Mesenchymal stem cell (in vitro differentiated cells and primary cell): Measurements from ENCODE around the gene SELENOK. TPM values are rescaled to one million over a fixed set of nuclear protein-coding genes. Genes with fewer than 3 reads are reported as not detected.

Experiments used
- DNase-seq: peaks from one replicate; pipeline ENCODE4 v3.0.0-alpha.2; 2013
- H2AFZ ChIP-seq: one replicate; pipeline ENCODE4 v1.6.1; 2013; ENCODE audit warnings: low read depth, mild to moderate bottlenecking, control low read depth, inconsistent platforms, low read length, moderate library complexity
- H2AK5ac ChIP-seq: 2 replicates; pipeline ENCODE4 v1.6.1; 2013; ENCODE audit warnings: low read length, moderate library complexity, mild to moderate bottlenecking, inconsistent platforms; ENCODE audit not compliant: severe bottlenecking
- H2BK120ac ChIP-seq: one replicate; pipeline ENCODE4 v1.6.1; 2013; ENCODE audit warnings: low read depth, mild to moderate bottlenecking, inconsistent platforms, low read length, moderate library complexity
- H2BK12ac ChIP-seq, 2 experiments: one replicate each; pipeline ENCODE4 v1.6.1; 2013; ENCODE audit warnings: inconsistent platforms in 2 of 2, low read length in 2 of 2, mild to moderate bottlenecking in 2 of 2, moderate library complexity in 2 of 2, control low read depth in 1 of 2
- H2BK15ac ChIP-seq: one replicate; pipeline ENCODE4 v1.6.1; 2013; ENCODE audit warnings: mild to moderate bottlenecking, low read depth, inconsistent platforms; ENCODE audit not compliant: poor library complexity, severe bottlenecking
- H2BK5ac ChIP-seq: 2 replicates; pipeline ENCODE4 v1.6.1; 2013; ENCODE audit warnings: low read depth, mild to moderate bottlenecking, low read length, control low read depth, inconsistent platforms; ENCODE audit not compliant: poor library complexity, severe bottlenecking
- H3K14ac ChIP-seq, 2 experiments: one replicate each; pipeline ENCODE4 v1.6.1; 2013; ENCODE audit warnings: inconsistent platforms in 2 of 2, low read length in 2 of 2, control low read depth in 1 of 2, mild to moderate bottlenecking in 1 of 2, moderate library complexity in 1 of 2
- H3K18ac ChIP-seq, 2 experiments: one replicate each; pipeline ENCODE4 v1.6.1; 2013; ENCODE audit warnings: inconsistent platforms in 2 of 2, low read length in 2 of 2, control low read depth in 1 of 2, low read depth in 1 of 2, mild to moderate bottlenecking in 1 of 2
- H3K23ac ChIP-seq, 2 experiments: one replicate each; pipeline ENCODE4 v1.6.1; 2013; ENCODE audit warnings: inconsistent platforms in 2 of 2, low read length in 2 of 2, mild to moderate bottlenecking in 2 of 2, moderate library complexity in 2 of 2, control low read depth in 1 of 2
- H3K27ac ChIP-seq: 2 replicates; pipeline ENCODE4 v1.5.1; 2013; ENCODE audit warnings: mild to moderate bottlenecking, moderate library complexity, low read length, control low read depth, inconsistent platforms; ENCODE audit not compliant: poor library complexity, severe bottlenecking
- H3K27me3 ChIP-seq, 2 experiments: 2 replicates each; pipeline versions ENCODE4 v1.6.1 to v1.7.0; 2013; ENCODE audit warnings: low read length in 2 of 2, mild to moderate bottlenecking in 2 of 2, moderate library complexity in 2 of 2, control low read depth in 1 of 2, inconsistent platforms in 1 of 2; ENCODE audit not compliant: control insufficient read depth in 1 of 2, insufficient read depth in 1 of 2
- H3K36me3 ChIP-seq, 2 experiments: 2 replicates each; pipeline versions ENCODE4 v1.6.1 to v1.7.0; 2013; ENCODE audit warnings: low read length in 2 of 2, control low read depth in 1 of 2, inconsistent platforms in 1 of 2, low read depth in 1 of 2, mild to moderate bottlenecking in 1 of 2; ENCODE audit not compliant: insufficient read depth in 2 of 2, control insufficient read depth in 1 of 2
- H3K4ac ChIP-seq, 2 experiments: one replicate each; pipeline ENCODE4 v1.6.1; 2013; ENCODE audit warnings: inconsistent platforms in 2 of 2, low read length in 2 of 2, mild to moderate bottlenecking in 2 of 2, moderate library complexity in 2 of 2, control low read depth in 1 of 2, low read depth in 1 of 2
- H3K4me1 ChIP-seq: 2 replicates; pipeline ENCODE4 v1.6.1; 2013; ENCODE audit warnings: low read depth, low read length, control low read depth; ENCODE audit not compliant: control insufficient read depth, insufficient read depth
- H3K4me2 ChIP-seq: 2 replicates; pipeline ENCODE4 v1.6.1; 2013; ENCODE audit warnings: low read length, mild to moderate bottlenecking, inconsistent platforms; ENCODE audit not compliant: poor library complexity, severe bottlenecking
- H3K4me3 ChIP-seq, 2 experiments: 2 replicates each; pipeline versions ENCODE4 v1.5.1 to v1.7.0; 2013; ENCODE audit warnings: low read length in 2 of 2, mild to moderate bottlenecking in 2 of 2, control low read depth in 1 of 2, low read depth in 1 of 2; ENCODE audit not compliant: insufficient read depth in 1 of 2
- H3K79me1 ChIP-seq: replicated peaks from 2 replicates; pipeline ENCODE4 v1.6.1; 2013; ENCODE audit warnings: mild to moderate bottlenecking, control low read depth, low read length, inconsistent platforms; ENCODE audit not compliant: poor library complexity, severe bottlenecking
- H3K9ac ChIP-seq: 2 replicates; pipeline ENCODE4 v1.7.0; 2013; ENCODE audit warnings: mild to moderate bottlenecking, low read length, moderate library complexity
- H3K9me3 ChIP-seq: 2 replicates; pipeline ENCODE4 v1.7.0; 2013; ENCODE audit warnings: mild to moderate bottlenecking, low read length; ENCODE audit not compliant: control insufficient read depth
- H4K8ac ChIP-seq: one replicate; pipeline ENCODE4 v1.6.1; 2013; ENCODE audit warnings: inconsistent platforms, mild to moderate bottlenecking, low read length, moderate library complexity
- H4K91ac ChIP-seq: one replicate; pipeline ENCODE4 v1.6.1; 2013; ENCODE audit warnings: mild to moderate bottlenecking, low read length, inconsistent platforms
- WGBS: methylation state at CpG from one replicate; pipeline ENCODE4 v1.1.7; 2013; ENCODE audit warnings: mixed read lengths; 5-methylcytosine and 5-hydroxymethylcytosine counted together
- polyA plus RNA-seq, 2 experiments: library from polyadenylated mRNA; stranded (reverse); fragments of 200-250 nt; gene quantifications; one replicate each; pipeline ENCODE4 v1.2.3, GENCODE V29; 2013

Gene SELENOK
- 54.5 TPM for polyA plus RNA-seq (2013, experiment 1 of 2)
- 57.9 TPM for polyA plus RNA-seq (2013, experiment 2 of 2)

GRCh38 chr3:53891497-53892285 lies at the start of gene SELENOK:
SELENOK (minus strand) TSS chr3:53891859.
- peak within 1 kb of the TSS; percentile 35 for H2BK5ac ChIP-seq
- H3K4ac ChIP-seq = peak within 1 kb of the TSS; percentile 46 to 89
- peak within 1 kb of the TSS; percentile 12 for H2AK5ac ChIP-seq
- H3K27me3 ChIP-seq = peaks cover 4 to 8% of the 10 kb centered on the region in 2 experiments
- H2BK120ac ChIP-seq = peak within 1 kb of the TSS; percentile 50
- H3K4me3 ChIP-seq = peak within 1 kb of the TSS; percentile 96 to 99
- no peak within 1 kb of the TSS for H4K91ac ChIP-seq
- peak within 1 kb of the TSS; percentile 6 to 73 for H3K18ac ChIP-seq
- no peaks in the 10 kb centered on the region for H3K4me1 ChIP-seq
- H3K23ac ChIP-seq = peak within 1 kb of the TSS in 1 of 2 experiments; percentile 93
- H2BK15ac ChIP-seq = peak within 1 kb of the TSS; percentile 86
- H3K4me2 ChIP-seq = peak within 1 kb of the TSS; percentile 82
- peaks cover 8% of the 10 kb centered on the region for H3K79me1 ChIP-seq
- peak within 1 kb of the TSS; percentile 57 for H4K8ac ChIP-seq
- H3K9me3 ChIP-seq = no peaks in the 10 kb centered on the region
- H3K36me3 ChIP-seq = peaks cover 0 to 9% of the 10 kb centered on the region in 2 experiments
- peak within 1 kb of the TSS; percentile 99 for H3K9ac ChIP-seq
- peak within 1 kb of the TSS in 1 of 2 experiments; percentile 80 for H2BK12ac ChIP-seq
- under 1% methylated on average over 65 of the region's 73 CpGs for WGBS
- H3K14ac ChIP-seq = peak within 1 kb of the TSS in 1 of 2 experiments; percentile 56
- DNase-seq = peak; percentile 99
- peak within 1 kb of the TSS; percentile 73 for H2AFZ ChIP-seq
- H3K27ac ChIP-seq = peak within 1 kb of the TSS; percentile 84

GRCh38 chr3:53941184-53941583 lies 49.5 kb upstream of the SELENOK start:
- Histone ChIP-seq H2AFZ (no peak overlapping the region), H4K91ac (no peak overlapping the region), H3K4ac (no peak overlapping the region), H3K27me3 (peaks cover 0 to 4% of the 10 kb centered on the region in 2 experiments), H3K14ac (no peak overlapping the region), H2BK120ac (no peak overlapping the region), H2AK5ac (no peak overlapping the region), H3K79me1 (no peaks in the 10 kb centered on the region), H2BK15ac (no peak overlapping the region), H3K18ac (no peak overlapping the region), H3K36me3 (no peaks in the 10 kb centered on the region), H3K4me2 (no peak overlapping the region), H2BK5ac (no peak overlapping the region), H3K9ac (no peak overlapping the region), H3K4me1 (no peaks in the 10 kb centered on the region), H3K27ac (no peak overlapping the region), H3K4me3 (no peak overlapping the region), H2BK12ac (no peak overlapping the region), H3K23ac (no peak overlapping the region), H4K8ac (no peak overlapping the region), H3K9me3 (peaks cover 5% of the 10 kb centered on the region)
- peak; percentile 5 for DNase-seq
- WGBS = 69% methylated on average over 6 of the region's 6 CpGs

- no peaks in the 10 kb centered on the region for H3K36me3 ChIP-seq
- no peak overlapping the region for H2AFZ ChIP-seq
- peaks cover 3% of the 10 kb centered on the region for H3K9me3 ChIP-seq
- no peak overlapping the region for H2BK120ac ChIP-seq
- H3K4me2 ChIP-seq = no peak overlapping the region
- H3K23ac ChIP-seq = no peak overlapping the region
- no peak overlapping the region for H3K27ac ChIP-seq
- no peak overlapping the region for H3K9ac ChIP-seq
- H2AK5ac ChIP-seq = no peak overlapping the region
- no peaks in the 10 kb centered on the region for H3K79me1 ChIP-seq
- H2BK12ac ChIP-seq = no peak overlapping the region
- no peak for DNase-seq
- 100% methylated on average over 1 of the region's 1 CpG for WGBS
- peaks cover 0 to 4% of the 10 kb centered on the region in 2 experiments for H3K27me3 ChIP-seq
- no peak overlapping the region for H4K91ac ChIP-seq
- H3K18ac ChIP-seq = no peak overlapping the region
- H3K4me3 ChIP-seq = no peak overlapping the region
- no peaks in the 10 kb centered on the region for H3K4me1 ChIP-seq
- no peak overlapping the region for H3K14ac ChIP-seq
- H2BK15ac ChIP-seq = no peak overlapping the region
- no peak overlapping the region for H2BK5ac ChIP-seq
- no peak overlapping the region for H4K8ac ChIP-seq
- H3K4ac ChIP-seq = no peak overlapping the region
These were observed 49.0 kb upstream of the SELENOK start for GRCh38 chr3:53940623-53941022.

- no peak overlapping the region for H2AFZ ChIP-seq
- no peak for DNase-seq
- H3K14ac ChIP-seq = no peak overlapping the region
- WGBS = 71% methylated on average over 1 of the region's 1 CpG
- H2BK5ac ChIP-seq = no peak overlapping the region
- no peak overlapping the region for H4K8ac ChIP-seq
- H3K23ac ChIP-seq = no peak overlapping the region
- no peaks in the 10 kb centered on the region for H3K4me1 ChIP-seq
- H3K4ac ChIP-seq = no peak overlapping the region
- no peak overlapping the region for H3K4me3 ChIP-seq
- H3K9ac ChIP-seq = no peak overlapping the region
- no peak overlapping the region for H2AK5ac ChIP-seq
- no peak overlapping the region for H3K27ac ChIP-seq
- no peaks in the 10 kb centered on the region for H3K36me3 ChIP-seq
- no peak overlapping the region for H3K18ac ChIP-seq
- H2BK120ac ChIP-seq = no peak overlapping the region
- H2BK15ac ChIP-seq = no peak overlapping the region
- no peak overlapping the region for H2BK12ac ChIP-seq
- H3K4me2 ChIP-seq = no peak overlapping the region
- H3K9me3 ChIP-seq = peaks cover 7% of the 10 kb centered on the region
- H3K79me1 ChIP-seq = no peaks in the 10 kb centered on the region
- no peak overlapping the region for H4K91ac ChIP-seq
- H3K27me3 ChIP-seq = peaks cover 0 to 4% of the 10 kb centered on the region in 2 experiments
These were observed 48.2 kb upstream of the SELENOK start for GRCh38 chr3:53939813-53940212.
